SK-N-SH (cell line): ENCODE measurements around the gene MAPKAP1.

ENCODE experiments used
- CTCF ChIP-seq: fragments of 200-600 bp; sonication (generic); IDR thresholded peaks from 2 replicates; pipeline ENCODE4 v1.6.1; 2017; ENCODE audit warnings: antibody characterized with exemption, mild to moderate bottlenecking, moderate library complexity
- EZH2phosphoT487 ChIP-seq: fragments of 200-600 bp; sonication (generic); IDR thresholded peaks from 2 replicates; pipeline ENCODE4 v1.6.1; 2017; ENCODE audit warnings: low read depth, mixed run types, mild to moderate bottlenecking, antibody characterized with exemption, moderate library complexity, borderline replicate concordance
- FOSL2 ChIP-seq: IDR thresholded peaks from 2 replicates; pipeline ENCODE4 v1.4.0; 2012; ENCODE audit warnings: low read depth, mild to moderate bottlenecking, moderate library complexity, borderline replicate concordance
- FOXM1 ChIP-seq: IDR thresholded peaks from 2 replicates; pipeline ENCODE4 v1.4.0; 2012; ENCODE audit warnings: low read depth, mild to moderate bottlenecking
- GABPA ChIP-seq: IDR thresholded peaks from 2 replicates; pipeline ENCODE4 v1.4.0; 2012; ENCODE audit warnings: low read depth, mild to moderate bottlenecking
- NFIC ChIP-seq: IDR thresholded peaks from 2 replicates; pipeline ENCODE4 v1.4.0; 2012; ENCODE audit warnings: borderline replicate concordance
- POLR2AphosphoS5 ChIP-seq: IDR thresholded peaks from 2 replicates; pipeline ENCODE4 v1.6.1; 2012; ENCODE audit warnings: low read depth, low read length
- REST ChIP-seq: IDR thresholded peaks from 2 replicates; pipeline ENCODE4 v1.6.1; 2012; ENCODE audit warnings: mild to moderate bottlenecking, low read depth, low read length, moderate library complexity
- SIN3A ChIP-seq: IDR thresholded peaks from 2 replicates; pipeline ENCODE4 v1.6.1; 2012; ENCODE audit warnings: low read depth, mild to moderate bottlenecking, low read length, moderate library complexity, borderline replicate concordance
- TAF1 ChIP-seq: IDR thresholded peaks from 2 replicates; pipeline ENCODE4 v1.6.1; 2012; ENCODE audit warnings: low read depth, mild to moderate bottlenecking, low read length, moderate library complexity, borderline replicate concordance
- TEAD4 ChIP-seq: IDR thresholded peaks from 2 replicates; pipeline ENCODE4 v1.4.0; 2012; ENCODE audit warnings: mild to moderate bottlenecking, borderline replicate concordance; ENCODE audit not compliant: insufficient read depth

- TF ChIP-seq CTCF (no peak), FOXM1 (no peak), TAF1 (no peak), EZH2phosphoT487 (no peak), SIN3A (no peak), REST (no peak), TEAD4 (no peak), NFIC (no peak), FOSL2 (peak; percentile 77; the same call in 1 of the 2 replicates), POLR2AphosphoS5 (no peak), GABPA (no peak)
These were observed 23.5 kb downstream of the MAPKAP1 start for GRCh38 chr9:125683486-125683885.
